ENCODE results near the gene FHOD1.

- TF ChIP-seq POLR2A (IDR thresholded peaks at IDR 0.05) (no peak), CTCF (IDR thresholded peaks at IDR 0.05) (no peak)
These were observed 59.9 kb downstream of the FHOD1 start for GRCh38 chr16:67187175-67187890.
